GM18508 (cell line): ENCODE results near the gene NEXN.

ENCODE experiments used
- ATAC-seq: cut with Tn5 transposase; IDR thresholded peaks from one replicate; pipeline ENCODE4 v1.9.1; 2021; ENCODE audit warnings: moderate number of reproducible peaks; ENCODE audit not compliant: insufficient read depth, unreplicated experiment

The NEXN gene

GRCh38 chr1:77888081-77888780 lies at the start of gene NEXN:
Gene NEXN, plus strand, starts transcription at chr1:77888624. Its CDS starts 27,483 bp downstream, at chr1:77916107.
- no peak for ATAC-seq

- ATAC-seq = no peak
Observed at GRCh38 chr1:77841574-77841973, 46.9 kb upstream of the NEXN start.

DNA sequence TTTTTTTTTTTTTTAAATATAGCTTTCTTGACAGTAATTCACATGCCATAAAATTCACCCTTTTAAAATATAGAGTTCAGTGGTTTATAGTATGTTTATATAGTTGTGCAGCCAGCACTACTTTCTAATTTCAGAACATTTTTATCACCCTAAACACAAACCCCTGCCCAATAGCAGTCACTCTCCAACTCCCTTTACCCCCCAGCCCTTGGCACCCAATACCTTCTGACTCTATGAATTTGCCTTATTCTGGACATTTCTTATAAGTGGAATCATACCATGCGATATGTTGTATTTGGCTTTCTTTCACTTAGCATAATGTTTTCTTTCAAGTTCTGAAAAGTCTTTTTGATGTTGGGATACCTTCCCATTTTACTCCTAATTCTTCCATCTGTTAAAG lies 42.5 kb upstream of the NEXN start:
- no peak for ATAC-seq

DNA sequence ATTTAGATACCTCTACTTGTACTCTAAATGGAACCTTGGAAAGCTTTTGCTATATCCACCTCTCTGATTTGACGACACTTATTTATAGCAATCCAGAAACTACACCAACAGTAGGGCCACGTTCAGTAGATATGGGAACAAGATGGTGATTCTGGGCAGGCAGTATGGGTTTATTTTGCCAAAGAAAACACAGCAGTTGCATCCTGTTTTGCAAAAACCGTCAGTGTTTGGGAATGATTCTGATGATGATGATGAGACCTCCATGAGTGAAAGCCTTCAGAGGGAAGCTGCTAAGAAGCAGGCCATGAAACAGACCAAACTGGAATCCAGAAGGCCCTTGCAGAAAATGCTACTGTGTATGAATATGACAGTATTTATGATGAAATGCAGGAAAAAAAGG lies 41.5 kb upstream of the NEXN start:
- ATAC-seq = no peak

DNA sequence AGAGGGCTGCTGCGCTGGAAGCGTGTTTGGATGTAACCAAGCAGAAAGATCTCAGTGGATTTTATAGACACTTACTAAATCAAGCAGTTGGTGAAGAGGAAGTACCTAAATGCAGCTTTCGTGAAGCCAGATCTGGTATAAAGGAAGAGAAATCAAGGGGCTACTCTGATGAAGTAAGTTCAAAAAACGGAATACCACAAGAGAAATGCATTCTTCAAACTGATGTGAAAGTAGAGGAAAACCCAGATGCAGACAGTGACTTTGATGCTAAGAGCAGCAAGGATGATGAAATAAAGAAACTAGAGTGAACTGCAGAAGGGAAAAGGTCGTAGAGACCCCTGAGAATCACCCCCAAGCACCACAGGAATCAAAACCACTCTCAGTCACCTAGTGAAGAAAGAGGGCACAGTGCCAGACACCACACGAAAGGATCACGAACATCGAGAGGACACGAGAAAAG lies 40.8 kb upstream of the NEXN start:
- ATAC-seq = no peak

- ATAC-seq = no peak
Observed at GRCh38 chr1:77850082-77850481, 38.3 kb upstream of the NEXN start.

- ATAC-seq = no peak
Observed at GRCh38 chr1:77857552-77857951, 30.9 kb upstream of the NEXN start.

- no peak for ATAC-seq
Observed at GRCh38 chr1:77858725-77859124, 29.7 kb upstream of the NEXN start.

GRCh38 chr1:77859248-77859647 lies 29.2 kb upstream of the NEXN start:
- ATAC-seq = no peak

GRCh38 chr1:77866296-77866695 lies 22.1 kb upstream of the NEXN start:
- ATAC-seq = no peak

DNA sequence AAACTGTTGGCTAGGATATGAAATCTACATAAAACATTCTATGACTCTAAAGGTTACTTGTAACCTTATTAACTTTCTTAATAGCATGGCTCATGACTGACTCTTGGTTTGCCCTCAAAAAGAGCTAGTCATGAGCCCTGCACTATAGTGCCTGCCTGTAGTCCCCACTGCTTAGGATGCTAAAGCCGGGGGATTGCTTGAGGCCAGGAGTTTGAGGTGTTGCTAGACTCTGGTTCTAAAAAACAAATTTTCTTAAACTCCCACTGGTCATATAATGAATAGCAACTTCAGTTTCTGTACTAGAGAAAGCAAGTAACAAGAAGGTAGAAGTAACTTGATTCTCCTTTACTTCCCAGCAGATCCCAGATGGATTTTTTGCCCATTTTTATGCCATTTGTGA lies 15.8 kb upstream of the NEXN start:
- ATAC-seq = no peak

- no peak for ATAC-seq
Observed at GRCh38 chr1:77873461-77873860, 15.0 kb upstream of the NEXN start.

- ATAC-seq = no peak
Observed at GRCh38 chr1:77874804-77875445, 13.5 kb upstream of the NEXN start.

DNA sequence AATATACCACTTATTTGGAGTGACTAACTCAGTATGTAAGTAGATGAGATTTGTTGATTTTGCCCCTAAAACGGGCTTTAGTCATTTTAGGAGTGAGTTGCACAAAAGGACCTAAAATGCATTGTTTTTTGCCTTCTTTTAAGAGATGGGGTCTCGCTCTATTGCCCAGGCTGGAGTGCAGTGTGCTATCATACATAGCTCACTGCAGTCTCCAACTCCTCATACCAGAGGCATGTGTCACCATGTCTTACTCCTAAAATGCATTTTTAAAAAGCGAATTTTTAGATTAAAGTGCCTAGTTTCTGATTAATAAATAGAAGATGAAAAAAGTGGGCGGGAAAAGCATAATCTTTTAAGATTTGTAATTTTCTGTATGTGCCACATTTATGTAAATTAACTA lies 11.5 kb upstream of the NEXN start:
- no peak for ATAC-seq

DNA sequence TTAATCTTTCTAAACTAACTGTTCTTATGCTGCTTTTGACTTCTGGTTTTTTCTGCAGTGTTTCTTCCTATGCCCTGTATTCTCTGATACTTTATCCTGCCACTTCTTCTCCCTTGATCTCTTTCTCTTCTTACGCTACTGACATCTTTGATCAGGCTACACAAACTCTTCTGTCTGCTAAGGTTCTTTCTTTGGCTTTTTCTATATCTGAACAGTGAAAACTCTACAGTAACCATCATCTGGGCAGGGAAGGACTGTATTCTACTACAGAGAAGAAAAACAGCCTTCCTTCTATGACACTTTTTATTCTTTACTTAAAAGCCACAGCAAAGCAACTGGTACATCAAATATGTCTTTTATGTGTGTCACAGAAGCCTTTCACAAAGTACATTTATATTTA lies 7.4 kb upstream of the NEXN start:
- ATAC-seq = no peak

DNA sequence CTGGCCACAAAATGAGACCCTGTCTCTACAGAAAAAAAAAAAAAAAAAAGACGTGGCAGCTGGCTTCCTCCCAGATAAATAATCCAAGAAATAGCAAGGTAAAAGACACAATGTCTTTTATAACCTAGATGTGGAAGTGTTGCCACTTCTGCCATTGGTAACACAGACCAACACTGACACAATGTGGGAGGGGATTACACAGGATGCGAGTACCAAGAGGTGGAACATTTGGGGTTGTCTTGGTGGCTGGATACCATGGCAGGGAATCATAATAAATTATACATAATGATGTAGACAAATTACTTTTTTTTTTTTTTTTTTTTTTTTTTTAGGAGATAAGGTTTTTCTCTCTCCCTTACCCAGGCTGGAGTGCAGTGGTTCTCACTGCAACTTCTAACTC lies 6.0 kb upstream of the NEXN start:
- no peak for ATAC-seq

DNA sequence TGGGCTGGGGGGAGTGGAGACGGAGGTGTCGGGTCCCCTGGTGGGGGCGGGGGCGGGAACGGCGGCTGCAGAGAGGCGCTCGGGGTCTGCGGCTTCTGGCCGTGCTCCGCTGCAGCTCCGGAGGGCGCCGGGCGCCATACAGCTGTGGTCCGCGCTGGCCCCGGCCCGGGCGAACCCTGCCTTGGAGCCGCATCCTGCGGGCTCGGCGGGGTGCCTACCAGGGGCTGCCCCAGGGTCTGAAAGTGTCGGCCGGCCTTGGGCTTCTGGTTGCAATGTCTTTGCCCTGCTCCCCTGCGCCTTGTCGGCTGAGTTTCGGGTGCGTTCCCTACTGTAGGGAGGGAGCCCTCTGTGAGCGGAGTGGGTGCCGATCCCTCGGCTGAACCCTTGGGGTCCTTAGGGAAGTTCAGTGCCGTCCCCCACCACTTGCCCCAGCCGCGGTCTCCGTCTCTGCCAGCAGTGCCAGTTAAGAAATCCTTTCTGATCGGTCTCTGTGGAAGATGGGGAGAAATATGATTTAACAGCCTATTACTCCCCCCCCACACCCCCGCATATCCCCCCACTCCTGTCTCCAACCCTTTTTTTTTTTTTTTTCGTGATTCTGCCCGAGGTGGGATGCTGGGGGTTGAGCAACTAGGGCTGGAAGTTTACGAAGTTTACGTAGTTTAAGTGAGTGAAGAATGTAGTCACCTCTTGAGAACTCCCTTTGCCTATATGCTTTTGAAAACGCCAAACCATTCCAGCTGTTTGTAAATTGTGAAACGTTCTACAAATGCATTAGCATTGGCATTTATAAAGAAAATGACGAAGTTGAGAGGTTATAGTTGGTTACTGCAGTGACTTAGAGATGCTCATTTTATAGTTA lies 588 bp downstream of the NEXN start:
- no peak for ATAC-seq

- no peak for ATAC-seq
Observed at GRCh38 chr1:77889671-77890070, 1.2 kb downstream of the NEXN start.

DNA sequence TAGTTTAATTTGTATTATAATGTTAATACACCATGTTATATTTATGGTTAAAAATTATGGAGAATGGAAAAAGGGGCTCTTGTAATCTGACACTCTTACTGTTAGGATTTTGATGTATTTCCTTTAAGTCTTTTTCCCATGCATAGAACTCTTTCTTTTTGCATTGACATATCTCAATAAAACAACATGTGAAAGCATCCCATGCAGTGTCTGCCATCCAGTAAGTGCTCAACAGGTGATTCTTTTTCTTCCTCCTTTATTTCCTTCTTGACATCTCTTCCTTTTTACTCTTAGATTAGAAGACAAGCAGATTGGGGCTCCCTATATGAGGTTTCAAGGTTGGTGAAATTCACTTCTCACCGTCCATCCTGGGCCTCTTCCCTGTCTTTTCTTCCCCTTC lies 2.8 kb downstream of the NEXN start:
- ATAC-seq = no peak

GRCh38 chr1:77899647-77900320 lies 11.4 kb downstream of the NEXN start:
- no peak for ATAC-seq
